Measurements from ENCODE around the gene NUP35.

- TF ChIP-seq, protein P1, sequence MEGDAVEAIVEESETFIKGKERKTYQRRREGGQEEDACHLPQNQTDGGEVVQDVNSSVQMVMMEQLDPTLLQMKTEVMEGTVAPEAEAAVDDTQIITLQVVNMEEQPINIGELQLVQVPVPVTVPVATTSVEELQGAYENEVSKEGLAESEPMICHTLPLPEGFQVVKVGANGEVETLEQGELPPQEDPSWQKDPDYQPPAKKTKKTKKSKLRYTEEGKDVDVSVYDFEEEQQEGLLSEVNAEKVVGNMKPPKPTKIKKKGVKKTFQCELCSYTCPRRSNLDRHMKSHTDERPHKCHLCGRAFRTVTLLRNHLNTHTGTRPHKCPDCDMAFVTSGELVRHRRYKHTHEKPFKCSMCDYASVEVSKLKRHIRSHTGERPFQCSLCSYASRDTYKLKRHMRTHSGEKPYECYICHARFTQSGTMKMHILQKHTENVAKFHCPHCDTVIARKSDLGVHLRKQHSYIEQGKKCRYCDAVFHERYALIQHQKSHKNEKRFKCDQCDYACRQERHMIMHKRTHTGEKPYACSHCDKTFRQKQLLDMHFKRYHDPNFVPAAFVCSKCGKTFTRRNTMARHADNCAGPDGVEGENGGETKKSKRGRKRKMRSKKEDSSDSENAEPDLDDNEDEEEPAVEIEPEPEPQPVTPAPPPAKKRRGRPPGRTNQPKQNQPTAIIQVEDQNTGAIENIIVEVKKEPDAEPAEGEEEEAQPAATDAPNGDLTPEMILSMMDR (IDR thresholded peaks at IDR 0.05), result no peak
- TF ChIP-seq POLR2A (IDR thresholded peaks at IDR 0.05), result no peak
Measured at GRCh38 chr2:183193904-183194303, 69.7 kb downstream of the NUP35 start.

Data from Peyer's patch (tissue), 4 donors.